Measurements from ENCODE around the gene PRC1.

DNA sequence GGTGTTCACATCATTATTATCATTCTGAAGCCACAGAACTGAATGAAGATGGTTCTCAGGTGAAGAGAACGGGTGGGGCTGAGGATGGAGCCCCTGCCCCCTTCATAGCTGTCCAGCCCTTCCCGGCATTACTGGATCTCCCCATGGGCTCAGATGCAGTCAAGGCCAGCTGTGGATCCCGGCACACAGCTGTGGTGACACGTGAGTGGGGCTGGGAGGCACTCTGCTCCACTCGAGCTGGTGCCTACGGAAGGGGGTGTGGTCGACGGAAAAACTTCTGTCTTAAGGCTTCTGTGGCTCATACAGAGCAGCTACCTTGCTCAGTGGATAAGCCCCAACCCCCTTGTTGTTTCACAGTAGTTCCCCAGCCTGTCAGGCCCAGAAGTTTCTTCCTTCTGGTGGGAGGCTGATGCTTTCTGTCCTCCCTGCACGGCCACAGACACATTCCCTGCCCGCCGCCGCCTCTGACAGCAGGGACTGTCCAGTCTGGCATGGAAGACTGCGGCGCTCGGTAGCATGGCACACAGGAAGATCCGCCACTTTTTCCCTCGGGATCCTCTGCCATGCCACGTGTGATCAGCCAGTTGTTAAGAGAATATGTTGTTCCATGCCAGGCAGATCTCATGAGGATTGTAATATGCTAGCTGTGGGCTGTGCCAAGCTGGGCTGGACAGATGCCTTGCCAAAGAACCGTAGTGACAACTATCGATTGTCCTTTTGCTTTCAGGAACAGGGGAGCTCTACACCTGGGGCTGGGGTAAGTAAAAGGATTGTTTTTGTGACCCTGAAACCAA is 33.8 kb downstream of the PRC1 start:
- TF ChIP-seq CTCF (IDR thresholded peaks at IDR 0.05) (no peak), EP300 (IDR thresholded peaks at IDR 0.05; ENCODE audit: low read depth) (no peak), POLR2AphosphoS5 (IDR thresholded peaks at IDR 0.05) (no peak), POLR2A (IDR thresholded peaks at IDR 0.05) (no peak)

All from transverse colon (tissue), 4 donors.